Amygdala (tissue), 56 donors: ENCODE measurements around the gene ATG5.
"Not testable (repeated sequence)": the region's sequence is repeated elsewhere in the genome, so short reads cannot be mapped to it uniquely, and the experiment has no call there.

Experiments
- DNase-seq, 56 donors: peaks; one replicate each; lab custom pipeline; 2025; lab: John Stamatoyannopoulos, UW

ATG5 gene

DNA sequence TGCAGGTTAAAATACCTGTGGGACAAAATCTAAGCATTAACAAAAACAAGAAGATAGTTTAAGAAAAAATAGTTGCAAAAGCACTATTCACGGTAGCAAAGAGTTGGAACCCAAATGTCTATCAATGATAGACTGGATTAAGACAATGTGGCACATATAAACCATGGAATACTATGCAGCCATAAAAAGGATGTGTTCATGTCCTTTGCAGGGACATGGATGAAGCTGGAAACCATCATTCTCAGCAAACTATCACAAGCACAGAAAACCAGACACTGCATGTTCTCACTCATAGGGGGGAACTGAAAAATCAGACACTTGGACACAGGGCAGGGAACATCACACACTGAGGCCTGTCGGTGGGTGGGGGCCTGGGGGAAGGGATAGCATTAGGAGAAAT is 65.8 kb downstream of the ATG5 start:
- not testable (repeated sequence) for DNase-seq

DNA sequence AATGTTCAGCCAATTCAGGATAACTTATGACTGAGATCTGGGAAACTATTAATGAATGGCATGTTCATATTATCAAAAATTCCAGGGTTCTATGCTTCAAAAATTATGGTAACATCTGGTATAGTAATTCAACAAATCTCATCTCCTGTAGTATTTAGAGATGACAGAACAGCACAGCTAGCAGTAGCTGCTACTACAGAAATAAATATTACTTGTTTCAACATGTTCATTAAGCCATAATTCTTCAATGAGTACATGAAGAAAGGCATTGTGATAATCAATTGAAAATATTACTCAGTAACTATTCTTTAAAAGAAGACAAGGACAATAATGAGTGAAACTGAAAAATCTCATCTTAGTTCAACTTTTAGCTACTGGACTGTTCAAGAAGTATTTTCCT is 66.8 kb downstream of the ATG5 start:
- DNase-seq = no peak

DNA sequence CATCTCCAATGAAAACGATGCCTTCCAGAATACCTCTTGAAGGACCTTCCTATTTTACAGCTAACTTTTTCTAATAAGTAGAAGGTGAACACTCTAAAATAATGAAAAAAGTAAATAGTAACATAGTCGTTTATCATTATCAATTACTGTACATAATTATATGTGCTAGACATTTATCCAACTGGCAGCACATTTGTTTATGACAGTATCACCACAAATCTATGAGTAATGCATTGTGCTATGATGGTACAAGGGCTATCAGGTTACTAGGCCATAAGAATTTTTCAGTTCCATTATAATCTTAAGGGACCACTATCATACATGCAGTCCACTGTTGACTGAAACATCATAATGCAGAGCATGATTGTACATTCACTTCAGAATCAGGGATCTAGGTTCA is 68.4 kb downstream of the ATG5 start:
- DNase-seq = no peak

DNA sequence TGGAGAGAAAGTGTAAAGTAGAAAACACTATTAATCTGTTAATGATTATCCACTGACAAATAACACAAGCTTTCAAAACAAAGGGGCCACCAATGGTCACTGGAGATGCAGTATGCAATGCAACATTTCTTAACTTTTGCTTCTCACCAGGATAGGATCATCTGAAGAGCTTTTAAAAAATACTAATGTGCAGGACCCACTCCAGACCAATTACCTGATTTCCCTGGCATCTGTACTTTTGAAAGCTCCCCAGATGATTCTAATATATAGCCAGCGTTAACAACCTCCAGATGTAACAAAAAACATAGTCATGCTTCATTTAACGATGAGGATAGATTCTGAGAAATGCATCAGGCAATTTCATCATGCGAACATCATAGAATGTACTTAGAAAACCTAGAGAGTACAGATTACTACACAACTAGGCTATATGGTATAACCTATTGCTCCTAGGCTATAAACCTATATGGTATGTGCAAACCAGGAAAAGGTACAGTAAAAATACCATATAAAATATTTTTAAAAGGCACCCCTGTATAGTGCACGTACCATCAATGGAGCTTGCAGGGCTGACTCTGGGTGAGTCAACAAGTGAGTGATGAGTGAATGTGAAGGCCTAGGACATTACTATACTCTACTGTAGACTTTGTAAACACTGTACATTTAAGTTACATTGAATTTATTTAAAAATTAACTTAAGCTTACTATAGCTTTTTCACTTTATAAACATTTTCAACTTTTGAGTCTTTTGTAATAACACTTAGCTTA is 69.2 kb downstream of the ATG5 start:
- DNase-seq = no peak

DNA sequence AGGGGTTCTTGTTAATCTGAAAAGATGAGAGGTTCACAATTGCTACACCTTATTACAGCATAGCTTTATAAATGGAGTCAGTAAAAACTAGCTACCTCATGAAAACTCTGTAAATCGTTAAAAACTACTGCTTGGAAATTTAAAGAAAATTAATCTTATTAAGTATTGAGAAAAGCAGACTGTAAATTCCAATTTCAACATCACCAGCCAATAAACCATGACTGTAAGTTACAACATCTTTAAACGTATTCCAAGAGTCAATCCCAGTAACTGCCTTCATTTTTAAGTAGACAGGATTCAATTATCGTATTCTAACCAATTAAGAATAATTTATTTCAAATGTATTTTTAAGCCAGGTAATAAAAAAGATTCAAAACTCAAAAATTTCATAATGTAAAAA is 70.3 kb downstream of the ATG5 start:
- DNase-seq = no peak

DNA sequence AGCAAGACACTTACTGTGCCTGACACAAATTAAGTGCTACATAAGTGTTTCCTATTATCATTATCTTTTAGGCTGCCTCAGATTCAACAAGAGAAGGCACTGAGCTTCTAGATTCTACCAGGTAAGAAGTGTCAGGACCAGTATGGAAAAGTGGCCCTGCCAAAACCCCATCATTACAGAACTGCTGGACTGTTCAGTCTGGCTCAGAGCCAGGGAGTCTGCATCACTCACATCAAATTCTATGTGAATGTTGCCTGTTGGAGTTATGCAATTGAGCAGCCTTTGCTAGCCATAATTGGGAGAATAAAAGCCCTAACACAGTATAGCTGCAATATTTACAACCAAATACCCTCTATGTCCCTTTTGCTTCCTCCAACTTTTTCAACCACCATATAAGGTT is 70.9 kb downstream of the ATG5 start:
- DNase-seq = no peak

DNA sequence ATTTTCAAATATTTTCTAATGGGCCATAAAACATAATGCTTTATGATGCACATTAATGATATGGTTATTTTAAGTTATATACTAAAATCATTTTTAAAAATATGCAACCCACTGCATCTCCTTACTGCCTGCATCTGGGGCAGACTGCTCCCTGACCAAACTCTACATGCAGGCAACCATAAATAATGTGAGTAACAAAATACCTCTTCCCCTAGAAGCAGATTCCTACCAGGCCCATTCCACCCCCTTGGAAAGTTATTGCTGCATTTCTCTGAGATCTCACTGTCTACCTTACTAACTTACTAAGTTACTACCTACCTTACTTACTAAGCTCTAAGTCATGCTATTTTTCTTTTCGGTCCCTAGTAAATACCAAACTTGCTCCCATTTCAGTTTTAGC is 71.8 kb downstream of the ATG5 start:
- DNase-seq = no peak

DNA sequence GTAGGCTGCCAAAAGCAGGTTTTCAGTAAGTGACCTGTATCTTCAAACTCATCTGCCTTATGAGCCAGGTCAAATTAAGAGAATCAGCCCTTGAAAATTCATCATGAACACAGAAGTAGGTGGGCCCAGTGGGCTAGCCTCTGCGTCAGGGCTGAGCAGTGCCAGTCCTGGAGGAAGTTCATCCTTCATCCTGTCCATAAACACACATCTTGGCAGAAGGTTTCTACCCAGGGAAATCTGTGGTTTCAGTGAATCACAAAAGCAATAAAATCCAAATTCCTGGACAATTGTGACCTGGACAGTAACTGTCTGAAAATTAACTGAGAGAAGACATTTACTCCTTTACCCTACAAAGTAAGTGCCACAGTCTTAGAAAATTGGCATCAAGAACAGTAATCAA is 72.4 kb downstream of the ATG5 start:
- no peak for DNase-seq

DNA sequence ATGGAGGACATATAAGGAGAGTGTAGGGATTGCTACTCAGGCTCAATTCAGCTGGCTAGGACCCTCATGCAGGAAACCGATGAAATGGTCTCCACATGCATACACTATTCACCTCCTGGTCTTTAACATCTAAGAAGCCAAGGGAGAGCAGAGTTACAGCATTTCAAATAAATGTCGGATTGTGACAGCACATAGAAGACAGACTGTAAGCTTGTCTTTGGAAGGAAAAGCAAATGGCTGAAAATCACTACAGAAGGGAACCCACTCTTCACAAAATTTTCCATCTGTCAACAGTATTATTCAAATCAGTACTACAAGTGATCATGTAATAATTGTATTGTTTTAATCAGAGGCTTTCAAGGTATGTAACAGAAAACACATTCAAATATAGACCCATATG is 72.9 kb downstream of the ATG5 start:
- DNase-seq = no peak

DNA sequence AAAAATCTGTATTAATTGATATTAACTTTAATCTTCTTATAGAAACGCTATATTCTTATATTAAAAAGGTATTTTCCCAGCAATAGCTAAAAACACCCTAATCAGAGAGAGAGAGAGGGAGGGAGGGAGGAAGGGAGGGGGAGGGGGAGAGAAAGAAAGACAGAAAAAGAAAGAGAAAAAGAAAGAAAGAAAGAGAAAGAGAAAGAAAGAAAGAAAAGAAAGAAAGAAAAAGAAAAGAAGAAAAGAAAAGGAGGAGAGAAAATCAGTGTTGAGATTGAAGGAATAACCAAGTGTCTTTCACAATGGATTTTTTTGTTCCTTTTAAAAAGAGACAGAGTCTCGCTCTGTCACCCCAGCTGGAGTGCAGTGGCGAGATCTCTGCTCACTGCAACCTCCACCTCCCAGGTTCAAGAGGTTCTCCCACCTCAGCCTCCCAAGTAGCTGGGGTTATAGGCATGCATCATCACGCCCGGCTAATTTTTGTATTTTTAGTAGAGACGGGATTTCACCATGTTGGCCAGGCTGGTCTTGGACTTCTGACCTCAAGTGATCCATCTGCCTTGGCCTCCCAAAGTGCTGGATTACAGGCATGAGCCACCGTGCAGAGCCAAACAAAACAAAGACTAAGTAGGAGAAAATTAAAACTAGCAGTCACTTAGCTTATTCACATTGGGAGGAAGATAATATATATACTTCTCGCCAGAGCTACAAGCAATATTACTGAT is 73.9 kb downstream of the ATG5 start:
- not testable (repeated sequence) for DNase-seq

DNA sequence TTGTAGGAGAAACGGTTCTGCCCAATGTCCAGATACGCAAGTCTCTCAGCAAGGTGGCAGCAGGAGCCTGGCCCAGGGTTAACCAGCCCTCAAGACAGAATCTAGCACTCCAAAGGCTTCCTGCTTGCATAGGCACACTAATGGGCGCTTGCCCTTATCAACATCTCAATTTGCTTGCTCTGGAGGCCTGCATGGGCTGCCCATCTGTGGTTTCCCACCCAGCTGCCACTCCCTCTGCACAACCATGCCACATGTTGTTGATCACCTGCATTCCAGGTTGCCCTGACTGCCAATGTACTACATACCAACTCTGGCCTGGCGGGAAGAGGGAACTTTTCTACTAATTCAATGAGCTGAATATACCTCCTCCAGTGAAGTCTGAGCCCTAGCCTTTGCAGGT is 74.6 kb downstream of the ATG5 start:
- DNase-seq = no peak

DNA sequence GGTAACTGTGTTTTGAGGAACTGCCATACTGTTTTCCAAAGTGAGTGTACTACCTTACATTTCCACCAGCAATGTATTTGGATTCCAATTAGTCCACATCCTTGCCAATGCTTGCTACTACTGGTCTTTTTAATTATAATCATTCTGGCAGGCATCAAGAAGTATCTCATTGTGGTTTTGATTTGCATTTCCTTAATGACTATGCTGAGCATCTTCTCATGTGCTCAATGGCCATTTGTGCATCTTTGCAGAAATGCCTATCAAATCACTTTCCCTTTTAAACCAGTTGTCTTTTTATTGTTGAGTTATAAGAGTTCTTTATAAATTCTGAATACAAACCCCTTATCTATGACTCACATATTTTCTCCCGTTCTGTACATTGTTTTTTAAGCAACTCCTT is 75.9 kb downstream of the ATG5 start:
- no peak for DNase-seq

DNA sequence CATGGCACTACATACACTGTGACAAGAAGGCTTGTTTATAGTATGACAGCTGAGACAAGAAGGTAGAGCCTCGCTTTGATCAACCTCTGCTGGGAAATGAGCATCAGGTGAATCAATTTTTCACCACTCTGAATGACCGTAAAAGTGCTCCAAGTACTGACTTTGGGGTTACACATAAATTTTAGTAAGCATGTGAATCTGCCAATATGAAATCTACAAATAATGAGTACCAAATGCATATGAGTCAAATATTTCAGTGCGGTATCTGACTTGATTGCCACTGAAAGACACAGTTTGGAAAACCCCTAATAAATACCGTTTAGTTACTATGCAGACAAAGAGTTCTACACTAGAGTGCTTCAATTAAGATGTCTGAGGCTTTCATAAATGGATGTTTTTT is 77.8 kb downstream of the ATG5 start:
- DNase-seq = no peak

DNA sequence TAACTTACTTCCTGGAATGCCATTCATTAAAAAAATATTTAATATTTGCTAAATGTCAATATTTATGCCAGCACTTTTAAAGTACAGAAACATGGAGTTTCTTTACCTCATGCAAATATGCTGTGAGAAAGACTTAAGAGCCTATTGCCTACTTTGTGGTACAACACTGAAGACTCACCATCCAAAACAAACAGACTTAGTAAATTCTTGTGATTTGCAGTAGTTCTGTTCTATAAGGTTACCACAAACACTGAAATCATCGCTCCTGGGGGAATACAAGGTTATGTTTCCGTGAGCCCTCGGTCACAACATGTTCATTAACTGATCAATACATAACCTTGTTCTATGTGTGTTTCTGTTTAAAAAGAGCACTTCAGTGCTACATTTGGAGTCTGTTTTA is 78.3 kb downstream of the ATG5 start:
- no peak for DNase-seq

DNA sequence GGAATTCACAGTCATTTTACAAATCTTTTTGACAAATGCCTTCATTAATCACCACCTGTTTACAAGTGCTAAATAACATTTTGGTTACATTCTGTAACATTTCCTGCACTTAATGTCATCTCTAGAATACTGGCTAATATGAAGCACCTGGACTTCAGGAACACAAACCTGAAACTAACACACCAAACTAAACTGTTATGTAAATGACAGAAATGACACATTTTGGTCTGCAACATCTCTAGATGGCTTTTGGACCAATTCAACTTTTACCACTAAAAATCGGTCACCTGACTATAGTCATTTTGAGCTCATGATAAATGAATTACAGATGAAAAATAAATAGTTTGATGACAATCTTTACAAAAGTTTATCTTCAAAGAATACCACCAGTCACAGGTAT is 80.6 kb downstream of the ATG5 start:
- no peak for DNase-seq

DNA sequence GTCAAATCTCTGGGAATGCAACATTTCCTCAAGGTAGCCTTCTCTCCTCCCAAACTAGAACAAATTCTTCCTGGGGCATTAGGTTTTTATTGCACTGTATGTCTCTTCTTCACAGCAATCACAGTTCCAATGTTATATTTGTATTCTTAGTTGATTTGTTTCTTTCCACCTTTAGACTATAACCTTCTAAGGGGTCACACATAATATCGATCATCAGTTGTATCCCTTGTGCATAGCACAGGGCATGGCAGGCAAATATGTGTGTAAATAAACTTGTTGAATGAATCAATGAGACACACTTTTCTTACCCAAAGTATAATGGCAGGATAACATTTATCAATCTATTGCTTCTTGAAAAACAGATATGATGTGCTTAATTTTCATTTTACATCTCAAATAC is 81.0 kb downstream of the ATG5 start:
- no peak for DNase-seq

DNA sequence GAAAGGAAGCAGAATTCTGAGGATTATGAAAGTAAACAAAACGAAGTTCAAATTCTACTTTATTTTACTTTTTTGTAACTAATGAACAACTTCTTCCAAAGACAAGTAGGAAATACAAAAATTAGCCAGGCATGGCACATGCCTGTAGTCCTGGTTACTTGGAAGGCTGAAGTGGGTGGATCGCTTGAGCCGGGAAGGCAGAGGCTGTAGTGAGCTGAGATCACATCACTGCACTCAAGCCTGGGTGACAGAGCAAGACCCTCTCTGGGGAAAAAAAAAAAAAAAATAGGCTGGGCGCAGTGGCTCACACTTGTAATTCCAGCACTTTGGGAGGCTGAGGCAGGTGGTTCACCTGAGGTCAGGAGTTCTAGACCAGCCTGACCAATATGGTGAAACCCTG is 82.3 kb downstream of the ATG5 start:
- no peak for DNase-seq

DNA sequence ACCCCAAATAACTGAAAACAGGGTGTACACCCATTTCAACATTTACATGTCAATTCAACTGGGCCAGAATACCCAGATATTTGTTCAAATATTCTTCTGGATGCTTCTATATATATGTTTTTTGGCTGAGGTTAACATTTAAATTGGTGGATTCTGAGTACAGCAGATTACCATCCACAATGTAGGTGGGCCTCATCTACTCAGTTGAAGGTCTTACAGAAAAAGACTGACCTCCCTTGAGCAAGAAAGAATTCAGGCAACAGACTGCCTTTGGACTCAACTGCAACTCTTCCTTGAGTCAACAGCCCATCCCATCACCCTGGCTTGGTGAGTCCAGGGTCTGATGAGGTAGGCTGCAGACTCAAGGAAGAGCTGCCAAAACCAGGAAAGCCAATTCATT is 84.1 kb downstream of the ATG5 start:
- no peak for DNase-seq

DNA sequence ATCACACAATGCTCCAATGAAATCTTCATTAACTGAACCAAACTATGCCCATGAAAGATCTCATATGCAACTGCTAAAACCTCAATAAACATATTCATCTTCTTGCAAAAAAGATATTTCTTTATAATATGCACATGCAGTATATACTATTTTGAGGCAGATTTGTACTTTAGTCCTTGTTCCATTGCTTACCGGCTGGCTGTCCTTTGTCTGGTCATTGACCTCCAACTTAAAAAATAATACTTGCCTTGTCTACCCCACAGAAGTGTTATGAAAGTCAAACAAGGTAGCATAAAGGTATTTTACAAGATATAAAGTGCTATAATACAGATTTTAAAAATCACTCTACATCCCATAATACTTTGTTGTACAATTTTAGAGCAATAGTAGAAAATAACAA is 88.3 kb downstream of the ATG5 start:
- no peak for DNase-seq

DNA sequence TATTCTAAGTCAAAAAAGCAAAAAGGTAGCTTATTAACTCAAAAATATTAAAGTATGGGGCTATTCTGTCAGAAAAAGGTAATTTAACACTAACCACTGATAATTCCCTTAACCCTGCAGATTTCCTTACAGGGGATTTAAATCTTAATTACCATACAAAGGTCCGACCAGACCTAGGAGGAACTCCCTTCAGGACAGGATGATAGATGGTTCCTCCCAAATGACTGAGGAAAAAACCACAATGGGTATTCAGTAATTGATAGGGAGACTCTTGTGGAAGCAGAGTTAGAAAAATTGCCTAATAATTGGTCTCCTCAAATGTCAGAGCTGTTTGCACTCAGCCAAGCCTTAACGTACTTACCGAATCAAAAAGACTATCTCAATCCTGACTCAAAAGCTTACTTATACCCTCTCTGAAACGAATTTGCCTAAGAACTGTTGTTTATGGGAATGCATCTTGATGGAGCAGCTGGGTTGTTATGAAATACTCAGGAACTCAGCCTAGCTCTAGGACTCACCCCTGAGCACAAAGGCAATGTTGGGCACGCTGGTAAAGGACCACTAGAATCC is 95.6 kb downstream of the ATG5 start:
- DNase-seq = not testable (repeated sequence)

DNA sequence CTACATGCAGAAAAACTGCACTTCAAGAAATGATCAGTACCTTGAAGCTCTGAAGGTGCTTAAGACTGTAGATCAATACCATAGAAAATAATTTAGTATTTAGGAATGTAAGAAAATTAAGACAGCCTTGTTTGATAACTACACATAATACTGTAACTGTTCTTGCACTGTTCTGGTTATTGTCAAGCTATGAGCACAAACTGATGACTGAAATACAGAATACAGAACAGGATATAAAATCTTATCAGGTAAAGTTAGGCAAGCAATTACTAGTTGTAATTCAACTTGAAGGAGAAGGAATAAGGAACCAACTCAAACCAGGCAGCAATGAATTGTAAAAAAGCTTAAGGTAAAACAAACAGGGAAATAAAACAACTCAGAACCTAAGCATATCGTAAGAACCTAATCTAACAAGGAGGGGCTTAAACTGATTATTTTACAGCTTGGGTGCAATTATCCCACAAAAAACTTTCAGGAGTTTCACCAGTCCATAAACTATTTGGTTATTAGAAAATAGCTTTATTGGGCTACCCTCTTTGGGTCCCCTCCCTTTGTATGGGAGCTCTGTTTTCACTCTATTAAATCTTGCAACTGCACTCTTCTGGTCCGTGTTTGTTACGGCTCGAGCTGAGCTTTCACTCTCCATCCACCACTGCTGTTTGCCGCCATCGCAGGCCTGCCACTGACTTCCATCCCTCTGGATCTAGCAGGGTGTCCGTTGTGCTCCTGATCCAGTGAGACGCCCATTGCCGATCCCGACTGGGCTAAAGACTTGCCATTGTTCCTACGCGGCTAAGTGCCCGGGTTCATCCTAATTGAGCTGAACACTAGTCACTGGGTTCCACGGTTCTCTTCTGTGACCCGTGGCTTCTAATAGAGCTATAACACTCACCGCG is 97.7 kb downstream of the ATG5 start:
- no peak for DNase-seq
